Cardiac muscle cell (in vitro differentiated cells and primary cell): Measurements from ENCODE around the gene NAA60. TPM values are rescaled to one million over a fixed set of nuclear protein-coding genes. Genes with fewer than 3 reads are reported as not detected.

Experiments used
- DNase-seq, 2 donors: peaks; one replicate each; pipeline versions ENCODE4 v3.0.0 to v3.0.0-alpha.2; 2010 to 2017; ENCODE audit warnings: low read depth in 1 of 2, low spot score in 1 of 2
- H3K27ac ChIP-seq: fragments of 200-600 bp; sonication (generic); 2 replicates; pipeline ENCODE4 v1.5.1; 2016
- H3K27me3 ChIP-seq: fragments of 200-600 bp; sonication (generic); 2 replicates; pipeline ENCODE4 v1.6.0; 2016; ENCODE audit warnings: control low read depth
- H3K36me3 ChIP-seq: fragments of 200-600 bp; sonication (generic); 2 replicates; pipeline ENCODE4 v1.5.1; 2016; ENCODE audit warnings: control low read depth
- H3K4me1 ChIP-seq: fragments of 200-600 bp; sonication (generic); 2 replicates; pipeline ENCODE4 v1.8.1; 2017; ENCODE audit warnings: low read depth, mild to moderate bottlenecking, mixed run types
- H3K4me3 ChIP-seq: fragments of 200-600 bp; sonication (generic); 2 replicates; pipeline ENCODE4 v1.5.1; 2016; ENCODE audit warnings: mild to moderate bottlenecking
- H3K9me3 ChIP-seq: fragments of 200-600 bp; sonication (generic); 2 replicates; pipeline ENCODE4 v1.5.1; 2017; ENCODE audit warnings: low read depth, mild to moderate bottlenecking, control low read depth
- polyA plus RNA-seq: library from polyadenylated mRNA; unstranded; fragments of >200 nt; fragmentation: Nextera tagmentation; extraction: Ambion mirVana; gene quantifications from 2 replicates; pipeline ENCODE4 v1.2.1, GENCODE V29; 2016
- total RNA-seq: library from RNA; depleted of rRNA; stranded (reverse); fragments of >200 nt; gene quantifications from 2 replicates; pipeline ENCODE4 v1.2.3, GENCODE V29; 2016
- TF ChIP-seq, protein P1 (sequence below): IDR thresholded peaks from 2 replicates; pipeline ENCODE4 v1.5.1; 2012; ENCODE audit warnings: low read depth, mild to moderate bottlenecking, low read length

Gene NAA60
- total and polyA plus RNA-seq, 2 experiments from 2014 or later: 43.9 to 83.0 TPM

DNA sequence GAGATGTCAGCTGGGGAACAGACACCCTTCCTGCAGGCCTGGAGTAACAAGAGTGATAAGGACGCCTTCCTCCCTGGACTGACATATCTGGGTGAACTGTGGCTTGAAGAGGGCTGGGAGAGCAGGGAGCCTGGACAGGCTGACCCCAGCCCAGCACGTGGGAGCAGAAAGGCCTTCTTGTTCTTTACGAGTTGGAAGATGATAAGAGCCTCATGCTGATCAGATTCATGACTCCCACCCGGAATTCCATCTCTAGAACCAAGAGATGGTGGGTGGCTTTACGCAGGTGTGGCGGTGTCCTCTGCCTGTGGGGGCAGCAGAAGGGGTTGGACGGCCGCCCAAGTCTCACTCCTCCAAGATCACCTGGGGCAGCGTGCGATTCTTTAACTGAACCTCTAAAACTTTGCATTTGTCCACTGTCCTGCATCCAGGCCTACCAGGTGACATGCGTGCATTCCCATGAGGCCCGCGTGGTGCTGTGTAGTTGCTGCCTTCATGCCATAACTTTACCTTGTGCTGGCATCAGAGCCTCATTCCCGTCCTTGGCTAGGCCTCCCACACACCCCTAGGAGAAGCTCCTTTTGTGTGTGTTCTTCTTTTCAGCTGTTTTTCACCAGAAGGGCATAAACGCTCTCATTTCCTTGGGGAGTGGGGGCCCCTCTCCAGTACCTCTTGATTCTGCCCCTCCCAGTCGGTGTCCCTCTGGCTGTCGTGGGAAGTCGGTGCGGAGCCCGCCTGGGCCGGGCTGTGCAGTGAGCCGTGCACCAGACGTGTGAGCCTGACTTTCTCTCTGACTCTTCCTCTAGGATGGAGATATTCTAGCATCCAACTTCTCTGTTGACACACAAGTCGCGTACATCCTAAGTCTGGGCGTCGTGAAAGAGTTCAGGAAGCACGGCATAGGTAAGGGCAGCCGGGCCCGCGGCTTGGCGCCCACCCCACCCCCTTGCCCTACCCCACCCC, 38.5 kb downstream of the NAA60 start:
- peaks cover 19% of the 10 kb centered on the region for H3K36me3 ChIP-seq

GRCh38 chr16:3482659-3483241, 39.3 kb downstream of the NAA60 start:
- H3K4me3 ChIP-seq: no peak overlapping the region
- DNase-seq: no peak
- H3K27me3 ChIP-seq: no peaks in the 10 kb centered on the region
- TF ChIP-seq, protein P1, sequence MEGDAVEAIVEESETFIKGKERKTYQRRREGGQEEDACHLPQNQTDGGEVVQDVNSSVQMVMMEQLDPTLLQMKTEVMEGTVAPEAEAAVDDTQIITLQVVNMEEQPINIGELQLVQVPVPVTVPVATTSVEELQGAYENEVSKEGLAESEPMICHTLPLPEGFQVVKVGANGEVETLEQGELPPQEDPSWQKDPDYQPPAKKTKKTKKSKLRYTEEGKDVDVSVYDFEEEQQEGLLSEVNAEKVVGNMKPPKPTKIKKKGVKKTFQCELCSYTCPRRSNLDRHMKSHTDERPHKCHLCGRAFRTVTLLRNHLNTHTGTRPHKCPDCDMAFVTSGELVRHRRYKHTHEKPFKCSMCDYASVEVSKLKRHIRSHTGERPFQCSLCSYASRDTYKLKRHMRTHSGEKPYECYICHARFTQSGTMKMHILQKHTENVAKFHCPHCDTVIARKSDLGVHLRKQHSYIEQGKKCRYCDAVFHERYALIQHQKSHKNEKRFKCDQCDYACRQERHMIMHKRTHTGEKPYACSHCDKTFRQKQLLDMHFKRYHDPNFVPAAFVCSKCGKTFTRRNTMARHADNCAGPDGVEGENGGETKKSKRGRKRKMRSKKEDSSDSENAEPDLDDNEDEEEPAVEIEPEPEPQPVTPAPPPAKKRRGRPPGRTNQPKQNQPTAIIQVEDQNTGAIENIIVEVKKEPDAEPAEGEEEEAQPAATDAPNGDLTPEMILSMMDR: no peak
- peak overlapping the region; percentile 59 for H3K27ac ChIP-seq
- H3K36me3 ChIP-seq: peaks cover 19% of the 10 kb centered on the region
- H3K9me3 ChIP-seq: no peaks in the 10 kb centered on the region
- H3K4me1 ChIP-seq: peaks cover 20% of the 10 kb centered on the region

More for the DNA sequence above, 38.5 kb downstream of the NAA60 start:
- Histone ChIP-seq H3K9me3 (no peaks in the 10 kb centered on the region), H3K4me1 (peaks cover 20% of the 10 kb centered on the region), H3K4me3 (no peak overlapping the region), H3K27me3 (no peaks in the 10 kb centered on the region), H3K27ac (peak overlapping the region; percentile 59)
- DNase-seq: no peak
- TF ChIP-seq, protein P1: no peak

DNA sequence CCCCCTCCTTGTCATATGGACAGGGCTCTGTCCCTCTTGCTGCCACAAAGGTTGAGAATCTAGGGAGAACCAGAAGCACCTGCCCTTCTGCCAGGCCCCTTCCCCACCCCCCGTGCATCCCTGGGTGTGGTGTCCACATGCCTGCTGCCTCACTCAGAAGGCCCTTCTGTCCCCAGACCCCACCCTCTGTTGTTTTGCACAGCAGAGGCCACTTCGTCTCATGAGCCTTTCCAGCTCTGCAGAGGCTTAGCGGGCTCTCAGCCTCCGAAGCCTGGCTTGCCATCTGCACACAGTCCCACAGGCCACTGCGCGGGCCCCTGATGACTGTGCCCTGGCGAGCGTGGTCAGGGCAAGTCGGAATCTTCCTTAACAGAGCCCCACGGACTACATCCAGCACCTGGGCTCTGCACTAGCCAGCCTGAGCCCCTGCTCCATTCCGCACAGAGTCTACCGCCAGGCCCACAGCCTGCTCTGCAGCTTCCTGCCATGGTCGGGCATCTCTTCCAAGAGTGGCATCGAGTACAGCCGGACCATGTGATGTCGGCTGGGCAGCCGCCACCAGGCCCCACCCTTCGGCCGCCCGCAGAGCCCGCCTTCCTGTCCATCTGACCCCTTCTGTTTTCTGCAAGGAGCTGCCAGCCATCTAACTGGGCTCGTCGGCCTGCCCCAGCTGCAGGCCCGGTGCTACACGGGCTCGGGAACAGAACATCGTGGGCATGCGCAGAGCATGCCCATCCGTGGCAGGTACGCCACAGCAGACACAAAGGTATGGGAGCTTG, 41.0 kb downstream of the NAA60 start:
- TF ChIP-seq, protein P1: no peak
- no peak for DNase-seq
- H3K27ac ChIP-seq: no peak overlapping the region
- H3K9me3 ChIP-seq: no peaks in the 10 kb centered on the region
- H3K4me3 ChIP-seq: no peak overlapping the region
- no peaks in the 10 kb centered on the region for H3K27me3 ChIP-seq
- H3K4me1 ChIP-seq: peaks cover 20% of the 10 kb centered on the region
- peaks cover 18% of the 10 kb centered on the region for H3K36me3 ChIP-seq

- no peaks in the 10 kb centered on the region for H3K9me3 ChIP-seq
- TF ChIP-seq, protein P1: no peak
- H3K4me1 ChIP-seq: peaks cover 20% of the 10 kb centered on the region
- no peak overlapping the region for H3K27ac ChIP-seq
- DNase-seq: no peak
- no peaks in the 10 kb centered on the region for H3K27me3 ChIP-seq
- H3K36me3 ChIP-seq: peaks cover 13% of the 10 kb centered on the region
- no peak overlapping the region for H3K4me3 ChIP-seq
These were observed 41.7 kb downstream of the NAA60 start for GRCh38 chr16:3485097-3485745.
